Measurements from ENCODE around the gene HYAL3. TPM values are rescaled to one million over a fixed set of nuclear protein-coding genes. Genes with fewer than 3 reads are reported as not detected.
A peak's percentile ranks its signal among the peaks of the same experiment; 100 is the strongest.

The HYAL3 gene
- total and polyA plus RNA-seq, 2 of the 8 experiments (the other 6 are each of a cell fraction or from before 2014, with no cell fraction given) = 3.2 to 12.2 TPM

- H2BK120ac ChIP-seq (replicated peaks; ENCODE audit: low read depth, low read length) = no peak overlapping the region
- peaks cover 0 to 4% of the 10 kb centered on the region in 2 experiments for H4K20me1 ChIP-seq (replicated peaks in 1 of 2; ENCODE audit: control insufficient read depth in 1 of 2, insufficient read depth in 2 of 2, low read length in 2 of 2)
- no peak overlapping the region for H2BK15ac ChIP-seq (ENCODE audit: low read length)
- peaks cover 15% of the 10 kb centered on the region for H3K23me2 ChIP-seq (ENCODE audit: low read depth, low read length)
- no peak overlapping the region for H3K18ac ChIP-seq (ENCODE audit: extremely low read depth, low read length)
- peaks cover 0 to 15% of the 10 kb centered on the region in 2 experiments; a peak in 3 of 4 replicates for H3K79me2 ChIP-seq (ENCODE audit: control insufficient read depth in 1 of 2, insufficient read depth in 2 of 2, low read length in 2 of 2)
- no peak overlapping the region for H3K27ac ChIP-seq (ENCODE audit: low read depth, low read length)
- no peak overlapping the region for H2BK5ac ChIP-seq (ENCODE audit: low read depth, low read length)
- H2AFZ ChIP-seq (ENCODE audit: low read length) = no peak overlapping the region
- H3K4me2 ChIP-seq (ENCODE audit: insufficient read depth in 1 of 2, low read depth in 2 of 2, low read length in 2 of 2) = no peak overlapping the region
- FAIRE-seq (no peak), DNase-seq (ENCODE audit: low read depth in 1 of 2, low spot score in 2 of 2) (no peak)
- 0 out of 2 replicates have a peak overlapping the region, but pooled peaks have one; percentile 17 for H2BK12ac ChIP-seq (ENCODE audit: low read depth, low read length)
- no peak overlapping the region for H3K4ac ChIP-seq (replicated peaks; ENCODE audit: insufficient read length, low read depth, low read length)
- peaks cover 0 to 11% (median 6%) of the 10 kb centered on the region in 4 experiments; a peak in 5 of 7 replicates for H3K4me1 ChIP-seq (replicated peaks in 1 of 4; ENCODE audit: control insufficient read depth in 3 of 4, insufficient read depth in 4 of 4, low read length in 3 of 4)
- ChIA-PET POLR2A (ENCODE audit: partially characterized antibody) (interaction anchor here (1.1 to 3.4 kb wide), 4 partner anchors 26 to 35 kb away, joined by 3 to 29 read pairs (median 10); partner anchors contain the start of genes HYAL2 and TUSC2), CTCF (ENCODE audit: partially characterized antibody) (interaction anchor here (0.5 to 3.4 kb wide), 5 partner anchors 8 to 394 kb away, joined by 3 to 15 read pairs (median 4); partner anchors contain the start of genes HYAL2 and LSMEM2)
- no peaks in the 10 kb centered on the region for H3K9me3 ChIP-seq (ENCODE audit: insufficient read depth in 2 of 2, low read depth in 1 of 2, low read length in 1 of 2)
- no peak overlapping the region for H4K91ac ChIP-seq (replicated peaks; ENCODE audit: insufficient read length, low read length)
- H4K8ac ChIP-seq (ENCODE audit: extremely low read depth, insufficient read depth, low read length) = no peak overlapping the region
- 85% methylated on average over 4 of the region's 4 CpGs; no CpG with 5 or more reads in 1 of the 2 experiments for WGBS, 2 experiments (ENCODE audit: extremely low coverage in 1 of 2, insufficient coverage in 1 of 2, insufficient read length in 1 of 2, insufficient replicate concordance in 2 of 2, low coverage in 1 of 2, low lambda C conversion rate in 2 of 2, missing lambda C conversion rate in 1 of 2)
- H3K27me3 ChIP-seq (replicated peaks in 1 of 4; ENCODE audit: control insufficient read depth in 3 of 4, extremely low read depth in 1 of 4, insufficient read depth in 3 of 4, low read length in 3 of 4) = no peaks in the 10 kb centered on the region; a peak in 1 of 7 replicates
- H3K14ac ChIP-seq (ENCODE audit: insufficient read length) = no peak overlapping the region
- H2AK5ac ChIP-seq (ENCODE audit: low read depth, low read length) = no peak overlapping the region
- no peak overlapping the region for H3K9ac ChIP-seq (replicated peaks in 1 of 4; ENCODE audit: extremely low read depth in 1 of 4, low read depth in 3 of 4, low read length in 3 of 4)
- H3K4me3 ChIP-seq (ENCODE audit: extremely low read depth in 1 of 4, insufficient read depth in 2 of 4, low read depth in 3 of 4, low read length in 4 of 4) = no peak overlapping the region
- H4K5ac ChIP-seq (ENCODE audit: insufficient read length, low read depth, low read length) = no peak overlapping the region
- peaks cover 3% of the 10 kb centered on the region; the same call in 1 of the 2 replicates for H3K79me1 ChIP-seq (ENCODE audit: low read depth, low read length)
- peaks cover 4 to 12% (median 10%) of the 10 kb centered on the region in 4 experiments for H3K36me3 ChIP-seq (ENCODE audit: control insufficient read depth in 2 of 4, insufficient read depth in 4 of 4, low read length in 3 of 4)
- H2BK20ac ChIP-seq (ENCODE audit: low read length) = no peak overlapping the region
- no peak overlapping the region for H3K23ac ChIP-seq (ENCODE audit: insufficient read length)
- no peak overlapping the region for H3K56ac ChIP-seq (replicated peaks; ENCODE audit: insufficient read length, low read depth, low read length)
- TF ChIP-seq POLR2AphosphoS5 (IDR thresholded peaks at IDR 0.05; ENCODE audit: low read depth, low read length) (no peak), ATF2 (IDR thresholded peaks at IDR 0.05; ENCODE audit: low read length) (no peak), MAFK (IDR thresholded peaks at IDR 0.05; ENCODE audit: low read depth, low read length) (no peak), ZNF274 (IDR thresholded peaks at IDR 0.05; ENCODE audit: borderline replicate concordance, extremely low read depth, low read length) (no peak), SRF (IDR thresholded peaks at IDR 0.05; ENCODE audit: low read depth, low read length) (no peak), RBBP5 (IDR thresholded peaks at IDR 0.05; ENCODE audit: borderline replicate concordance, low read depth, low read length) (no peak), BRCA1 (IDR thresholded peaks at IDR 0.05; ENCODE audit: low read depth, low read length) (no peak), TEAD4 (IDR thresholded peaks at IDR 0.05; ENCODE audit: low read depth, low read length) (no peak), BACH1 (IDR thresholded peaks at IDR 0.05; ENCODE audit: low read length) (no peak), SUZ12 (IDR thresholded peaks at IDR 0.05; ENCODE audit: low read length) (no peak), CTBP2 (IDR thresholded peaks at IDR 0.05; ENCODE audit: borderline replicate concordance, insufficient read depth, insufficient read length, low read length) (no peak), ATF3 (IDR thresholded peaks at IDR 0.05; ENCODE audit: insufficient read depth, low read depth, low read length) (no peak)
Measured at GRCh38 chr3:50294089-50294488, 5.1 kb downstream of the HYAL3 start.

Measured in H1 (cell line).